Sigmoid colon (tissue), 7 donors: Measurements from ENCODE around the gene EXOC1L. TPM values are rescaled to one million over a fixed set of nuclear protein-coding genes. Genes with fewer than 3 reads are reported as not detected.
"Not testable (repeated sequence)": the region's sequence is repeated elsewhere in the genome, so short reads cannot be mapped to it uniquely, and the experiment has no call there.

ENCODE experiments used
- DNase-seq: peaks from one replicate; pipeline ENCODE4 v3.0.0-alpha.2; 2019
- H3K27ac ChIP-seq, 4 donors: fragments of 200-600 bp; sonication (generic); one replicate each; pipeline ENCODE4 v1.5.1; 2016 to 2019; ENCODE audit warnings: mild to moderate bottlenecking in 1 of 4
- H3K27me3 ChIP-seq, 3 donors: fragments of 200-600 bp; sonication (generic); one replicate each; pipeline ENCODE4 v1.5.1; 2019; ENCODE audit warnings: mild to moderate bottlenecking in 1 of 3
- H3K36me3 ChIP-seq, 4 donors: fragments of 200-600 bp; sonication (generic); one replicate each; pipeline ENCODE4 v1.5.1; 2016 to 2019
- H3K4me1 ChIP-seq, 4 donors: fragments of 200-600 bp; sonication (generic); one replicate each; pipeline ENCODE4 v1.5.1; 2017 to 2019
- H3K4me3 ChIP-seq, 4 donors: fragments of 200-600 bp; sonication (generic); one replicate each; pipeline ENCODE4 v1.5.1; 2017 to 2019; ENCODE audit warnings: mild to moderate bottlenecking in 2 of 4, moderate library complexity in 1 of 4
- H3K9me3 ChIP-seq, 4 donors: fragments of 200-600 bp in 3 of 4; sonication (generic) in 3 of 4; one replicate each; pipeline versions ENCODE4 v1.5.1 to v1.6.1; 2013 to 2019
- CTCF ChIP-seq, 4 experiments: fragments of 450-650 bp in 3 of 4; fragments of 200-600 bp in 1 of 4; IDR thresholded peaks; one replicate each; pipeline ENCODE4 v1.5.1; 2016 to 2019; ENCODE audit warnings: antibody characterized with exemption in 4 of 4, mild to moderate bottlenecking in 3 of 4, moderate library complexity in 2 of 4
- EP300 ChIP-seq, 4 donors: sonication (generic); formaldehyde crosslinking; IDR thresholded peaks; one replicate each; pipeline ENCODE4 v1.6.1; 2017; ENCODE audit warnings: antibody characterized with exemption in 4 of 4
- POLR2A ChIP-seq, 2 donors: fragments of 450-650 bp; IDR thresholded peaks; one replicate each; pipeline ENCODE4 v1.6.1; 2016; ENCODE audit warnings: antibody characterized with exemption in 2 of 2, mild to moderate bottlenecking in 2 of 2, moderate library complexity in 2 of 2
- POLR2AphosphoS5 ChIP-seq, 4 donors: sonication (generic); formaldehyde crosslinking; IDR thresholded peaks; one replicate each; pipeline ENCODE4 v1.6.1; 2017; ENCODE audit warnings: antibody characterized with exemption in 4 of 4
- WGBS, 2 donors: extraction: QIAGEN DNeasy Blood & Tissue Kit; methylation state at CpG; one replicate each; pipeline ENCODE4 v1.1.7; 2013; 5-methylcytosine and 5-hydroxymethylcytosine counted together
- intact Hi-C: fragments of 100-400 bp; cut with DNase I; formaldehyde crosslinking; loops from one replicate; pipeline ENCODE4 v1.15.1; 2023
- polyA plus RNA-seq, 3 donors: library from polyadenylated mRNA; stranded (reverse); fragments of 200-250 nt; gene quantifications; one replicate each; pipeline ENCODE4 v1.2.3, GENCODE V29; 2013
- total RNA-seq, 4 donors: library from RNA; depleted of rRNA; stranded (reverse); fragments of >200 nt; gene quantifications; one replicate each; pipeline ENCODE4 v1.1.0, GENCODE V29; 2016
- donor health status: healthy with polysubstance abuse.
- donor health status: Bipolar disorder and iron deficiency.
- donor health status: healthy.

Gene EXOC1L
- total and polyA plus RNA-seq, 7 donors, result not detected

- no peak overlapping the region for H3K4me3 ChIP-seq
- intact Hi-C loops, result no loop called here
- no peak for DNase-seq
- H3K27me3 ChIP-seq, result peaks cover 0 to 3% (median 0%) of the 10 kb centered on the region in 3 donors
- H3K4me1 ChIP-seq, result no peaks in the 10 kb centered on the region
- H3K9me3 ChIP-seq, result no peaks in the 10 kb centered on the region
- no peaks in the 10 kb centered on the region for H3K36me3 ChIP-seq
- H3K27ac ChIP-seq, result no peak overlapping the region
- no peak for TF ChIP-seq CTCF (IDR thresholded peaks at IDR 0.05)
- TF ChIP-seq EP300 (IDR thresholded peaks at IDR 0.05), result no peak
- no peak for TF ChIP-seq POLR2AphosphoS5 (IDR thresholded peaks at IDR 0.05)
- no peak for TF ChIP-seq POLR2A (IDR thresholded peaks at IDR 0.05)
These were observed 19.4 kb downstream of the EXOC1L start for GRCh38 chr4:55838952-55839351.

GRCh38 chr4:55840956-55841355 lies 21.4 kb downstream of the EXOC1L start:
- intact Hi-C loops, result no loop called here
- no peak for DNase-seq
- Histone ChIP-seq H3K27ac (no peak overlapping the region), H3K4me3 (no peak overlapping the region), H3K4me1 (no peaks in the 10 kb centered on the region), H3K9me3 (no peaks in the 10 kb centered on the region), H3K36me3 (no peaks in the 10 kb centered on the region), H3K27me3 (peaks cover 0 to 3% (median 0%) of the 10 kb centered on the region in 3 donors)
- TF ChIP-seq POLR2A (IDR thresholded peaks at IDR 0.05), result no peak
- TF ChIP-seq CTCF (IDR thresholded peaks at IDR 0.05), result no peak
- TF ChIP-seq EP300 (IDR thresholded peaks at IDR 0.05), result no peak
- TF ChIP-seq POLR2AphosphoS5 (IDR thresholded peaks at IDR 0.05), result no peak
- 87 to 88% methylated on average over 1 of the region's 1 CpG for WGBS, 2 donors

GRCh38 chr4:55841373-55842239 lies 22.0 kb downstream of the EXOC1L start:
- WGBS, 2 donors, result 77 to 80% methylated on average over 21 of the region's 22 CpGs
- H3K27me3 ChIP-seq, intact Hi-C loops, H3K9me3 ChIP-seq, DNase-seq, H3K4me1 ChIP-seq, H3K4me3 ChIP-seq, H3K27ac ChIP-seq, H3K36me3 ChIP-seq: not testable (repeated sequence)

- intact Hi-C loops, H3K4me3 ChIP-seq, DNase-seq, H3K27ac ChIP-seq, H3K4me1 ChIP-seq, H3K36me3 ChIP-seq, H3K9me3 ChIP-seq, H3K27me3 ChIP-seq: not testable (repeated sequence)
- WGBS, 2 donors, result 64 to 75% methylated on average over 10 of the region's 10 CpGs
These were observed 22.7 kb downstream of the EXOC1L start for GRCh38 chr4:55842312-55842711.

GRCh38 chr4:55849724-55850123 lies 30.1 kb downstream of the EXOC1L start:
- no peaks in the 10 kb centered on the region for H3K9me3 ChIP-seq
- TF ChIP-seq CTCF (IDR thresholded peaks at IDR 0.05) (no peak), EP300 (IDR thresholded peaks at IDR 0.05) (no peak), POLR2AphosphoS5 (IDR thresholded peaks at IDR 0.05) (no peak)
- peaks cover 0 to 7% (median 6%) of the 10 kb centered on the region in 4 donors for H3K4me1 ChIP-seq
- no peak for DNase-seq
- no peaks in the 10 kb centered on the region for H3K36me3 ChIP-seq
- no peaks in the 10 kb centered on the region for H3K27me3 ChIP-seq
- no peak overlapping the region for H3K4me3 ChIP-seq
- WGBS, 2 donors, result 84 to 89% methylated on average over 9 of the region's 9 CpGs
- H3K27ac ChIP-seq, result no peak overlapping the region
- intact Hi-C loops, result loop anchor here (5.0 to 10.0 kb wide), 4 partner anchors 95 to 502 kb away; partner anchors contain the start of genes CEP135, CLOCK, SRD5A3 and TMEM165
